ENCODE results near the gene KIF21B.
A peak's percentile ranks its signal among the peaks of the same experiment; 100 is the strongest.

KIF21B gene

GRCh38 chr1:201048521-201048920 is 25.0 kb upstream of the KIF21B start:
- no peak for DNase-seq

- DNase-seq, result no peak
These were observed 20.6 kb upstream of the KIF21B start for GRCh38 chr1:201044119-201044518.

- DNase-seq, result peak; percentile 58 to 59
These were observed 19.4 kb upstream of the KIF21B start for GRCh38 chr1:201042779-201043461.

GRCh38 chr1:201041011-201041410 is 17.5 kb upstream of the KIF21B start:
- DNase-seq, result no peak

- DNase-seq, result no peak
These were observed 16.4 kb upstream of the KIF21B start for GRCh38 chr1:201039876-201040275.

- DNase-seq, result no peak
These were observed 15.9 kb upstream of the KIF21B start for GRCh38 chr1:201039418-201039817.

GRCh38 chr1:201038186-201038876 is 14.8 kb upstream of the KIF21B start:
- DNase-seq, result no peak

- DNase-seq, result no peak
These were observed 12.8 kb upstream of the KIF21B start for GRCh38 chr1:201036188-201036842.

- DNase-seq, result no peak
These were observed 11.2 kb upstream of the KIF21B start for GRCh38 chr1:201034671-201035070.

GRCh38 chr1:201032408-201032807 is 8.9 kb upstream of the KIF21B start:
- DNase-seq, result no peak

- no peak for DNase-seq
These were observed 5.0 kb upstream of the KIF21B start for GRCh38 chr1:201028461-201028889.

- DNase-seq, result no peak
These were observed 3.3 kb upstream of the KIF21B start for GRCh38 chr1:201026836-201027235.

- no peak for DNase-seq
These were observed 2.7 kb upstream of the KIF21B start for GRCh38 chr1:201026234-201026633.

- DNase-seq, result no peak
These were observed 2.1 kb upstream of the KIF21B start for GRCh38 chr1:201025571-201026002.

GRCh38 chr1:201024625-201024998 is 1.1 kb upstream of the KIF21B start:
- no peak for DNase-seq

GRCh38 chr1:201023920-201024624 is 558 bp upstream of the KIF21B start:
- no peak for DNase-seq

GRCh38 chr1:201022820-201023516 is 546 bp downstream of the KIF21B start:
- DNase-seq, result peak in 1 of 2 donors; percentile 37

GRCh38 chr1:201022493-201022819 is 1.1 kb downstream of the KIF21B start:
- no peak for DNase-seq

- DNase-seq, result no peak
These were observed 1.7 kb downstream of the KIF21B start for GRCh38 chr1:201021630-201022492.

- no peak for DNase-seq
These were observed 2.5 kb downstream of the KIF21B start for GRCh38 chr1:201020721-201021629.

All from stimulated activated CD4-positive, alpha-beta T cell treated with anti-CD3 and anti-CD28 coated beads, Interleukin-2, amount 100 ng/mL, for 48 hours (primary cell).